GM12878 (cell line): ENCODE data around the gene HTD2. TPM values are rescaled to one million over a fixed set of nuclear protein-coding genes. Genes with fewer than 3 reads are reported as not detected.
A peak's percentile ranks its signal among the peaks of the same experiment; 100 is the strongest.

Source experiments
- ATAC-seq: fragments of 200-7000 bp; cut with Tn5 transposase; 3 replicates; pipeline ENCODE4 v1.9.1; 2020; ENCODE audit warnings: mild to moderate bottlenecking, moderate library complexity
- BruUV-seq: library from RNA; stranded (reverse); fragments of 400-500 nt; replicated peaks from 2 replicates; lab custom pipeline; 2021; lab: Mats Ljungman, UMichigan
- CTCF ChIA-PET: fragments of 300-600 bp; sonication (Branson Sonifier 250); formaldehyde crosslinking; extraction: SDS; loops from one replicate; lab custom pipeline; 2021; ENCODE audit warnings: inconsistent platforms; lab: Yijun Ruan, JAX
- POLR2A ChIA-PET: fragments of 350-600 bp; formaldehyde crosslinking; extraction: SDS; loops from one replicate; lab custom pipeline; 2021; ENCODE audit warnings: inconsistent platforms; lab: Charles Lee
- RAD21 ChIA-PET: fragments of 300-600 bp; sonication (Branson Sonifier 250); formaldehyde crosslinking; loops from one replicate; lab custom pipeline; 2023; ENCODE audit warnings: antibody characterized with exemption; ENCODE audit not compliant: unreplicated experiment; lab: Charles Lee
- SMC1A ChIA-PET: fragments of 300-600 bp; sonication (Branson Sonifier 250); formaldehyde crosslinking; loops from one replicate; lab custom pipeline; 2023; ENCODE audit not compliant: unreplicated experiment, uncharacterized antibody; lab: Charles Lee
- DNase-seq: peaks from one replicate; pipeline ENCODE4 v3.0.0-alpha.2; 2011; ENCODE audit warnings: low read depth, low spot score
- FAIRE-seq: peaks from 3 replicates; lab custom pipeline; 2011; peaks lifted over from hg19 to GRCh38; lab: Jason Lieb, UNC
- H2AFZ ChIP-seq: 2 replicates; pipeline ENCODE4 v1.6.0; 2011; ENCODE audit warnings: low read depth, low read length, control low read depth; ENCODE audit not compliant: control insufficient read depth
- H3K27ac ChIP-seq: 2 replicates; pipeline ENCODE4 v1.5.1; 2011; ENCODE audit warnings: control low read depth; ENCODE audit not compliant: control insufficient read depth, insufficient read depth
- H3K27me3 ChIP-seq, 2 experiments: replicated peaks in 1 of 2; 2 replicates each; pipeline versions ENCODE4 v1.6.0 to v1.6.1; 2011; ENCODE audit warnings: low read length in 1 of 2; ENCODE audit not compliant: control insufficient read depth in 2 of 2, insufficient read depth in 2 of 2
- H3K36me3 ChIP-seq, 2 experiments: 2 replicates each; pipeline ENCODE4 v1.5.1; 2011; ENCODE audit warnings: low read length in 1 of 2; ENCODE audit not compliant: control insufficient read depth in 2 of 2, insufficient read depth in 2 of 2
- H3K4me1 ChIP-seq: 2 replicates; pipeline ENCODE4 v1.6.1; 2011; ENCODE audit warnings: mild to moderate bottlenecking, low read length, moderate library complexity, mixed read lengths; ENCODE audit not compliant: control insufficient read depth, insufficient read depth
- H3K4me2 ChIP-seq: 2 replicates; pipeline ENCODE4 v1.6.0; 2011; ENCODE audit warnings: control low read depth; ENCODE audit not compliant: control insufficient read depth, insufficient read depth
- H3K4me3 ChIP-seq: fragments of 200-600 bp; sonication (generic); 2 replicates; pipeline ENCODE4 v1.5.1; 2016
- H3K79me2 ChIP-seq: 2 replicates; pipeline ENCODE4 v1.6.0; 2011; ENCODE audit warnings: low read length; ENCODE audit not compliant: control insufficient read depth, insufficient read depth
- H3K9ac ChIP-seq: 2 replicates; pipeline ENCODE4 v1.8.0; 2011; ENCODE audit warnings: low read length, control low read depth, mixed read lengths; ENCODE audit not compliant: control insufficient read depth, insufficient read depth
- H3K9me3 ChIP-seq: replicated peaks from 3 replicates; pipeline ENCODE4 v1.5.1; 2011; ENCODE audit warnings: mild to moderate bottlenecking, low read length; ENCODE audit not compliant: control insufficient read depth, insufficient read depth
- H4K20me1 ChIP-seq: 2 replicates; pipeline ENCODE4 v1.6.0; 2011; ENCODE audit not compliant: control insufficient read depth, insufficient read depth
- BCL3 ChIP-seq: IDR thresholded peaks from 2 replicates; pipeline ENCODE4 v1.6.1; 2011; ENCODE audit warnings: borderline replicate concordance, low read depth, mild to moderate bottlenecking, moderate library complexity, low read length; ENCODE audit not compliant: insufficient read depth, poor library complexity, severe bottlenecking
- EED ChIP-seq: sonication (generic); IDR thresholded peaks from 2 replicates; pipeline ENCODE4 v1.6.1; 2016; ENCODE audit warnings: antibody characterized with exemption, low read depth
- ELK1 ChIP-seq: IDR thresholded peaks from 2 replicates; pipeline ENCODE4 v1.6.1; 2012; ENCODE audit warnings: low read depth, low read length, improper control_type of control experiment
- MTA3 ChIP-seq: IDR thresholded peaks from 2 replicates; pipeline ENCODE4 v1.6.1; 2012; ENCODE audit warnings: low read length, inconsistent platforms, borderline replicate concordance
- RUNX3 ChIP-seq: IDR thresholded peaks from 2 replicates; pipeline ENCODE4 v1.6.1; 2012; ENCODE audit warnings: low read length, inconsistent platforms
- whole genome bisulfite sequencing: methylation state at CpG from one replicate; pipeline ENCODE4 v1.1.6; 2016; ENCODE audit warnings: low lambda C conversion rate; ENCODE audit not compliant: insufficient replicate concordance, insufficient coverage; ENCODE audit errors: missing lambda C conversion rate; 5-methylcytosine and 5-hydroxymethylcytosine counted together
- in situ Hi-C: fragments of 300-500 bp; cut with MboI; formaldehyde crosslinking; loops from 9 replicates; pipeline ENCODE4 v1.14.3; 2018; ENCODE audit warnings: mixed read lengths
- intact Hi-C: fragments of 100-400 bp; cut with micrococcal nuclease; formaldehyde crosslinking; loops from one replicate; pipeline ENCODE4 v1.14.2; 2022; ENCODE audit not compliant: unreplicated experiment
- polyA plus RNA-seq, 11 experiments: library from polyadenylated mRNA; depleted of rRNA in 4 of 11; unstranded in 6 of 11; stranded (reverse) in 5 of 11; fragments of >200 nt; fragmentation: Nextera tagmentation in 4 of 11; fragmentation: Illumina TruSeq in 1 of 11; extraction: Ambion mirVana in 4 of 11; extraction: Trizol in 1 of 11; gene quantifications; 1 replicate in 1 of 11; 2 replicates in 10 of 11; pipeline versions ENCODE4 v1.2.1 to v1.2.3, GENCODE V29; 2011 to 2016; ENCODE audit warnings: inconsistent platforms in 2 of 11, missing spikeins in 2 of 11, low read depth in 1 of 11
- total RNA-seq, 4 experiments: library from RNA; depleted of rRNA in 3 of 4; stranded (reverse); fragments of >200 nt in 3 of 4; fragmentation: Illumina TruSeq in 1 of 4; extraction: Trizol in 1 of 4; gene quantifications; 2 replicates each; pipeline versions ENCODE4 v1.2.1 to v1.2.3, GENCODE V29; 2013 to 2021

Gene HTD2
- total and polyA plus RNA-seq, 10 of the 15 experiments (the other 5 are each of a cell fraction or from before 2014, with no cell fraction given), result 5.9 to 24.7 (median 9.5) TPM

GRCh38 chr3:58350627-58351013 lies 44.3 kb downstream of the HTD2 start:
- peak; percentile 16 for ATAC-seq
- peak overlapping the region; percentile 85 for H3K27ac ChIP-seq
- in situ Hi-C loops, result no loop called here

GRCh38 chr3:58351920-58352319 lies 45.6 kb downstream of the HTD2 start:
- H3K4me2 ChIP-seq, result peak overlapping the region; percentile 55
- peak overlapping the region; percentile 15; the same call in 1 of the 2 replicates for H2AFZ ChIP-seq
- no TSS peak for BruUV-seq
- intact Hi-C loops, result no loop called here
- WGBS, result 23% methylated on average over 3 of the region's 3 CpGs
- peaks cover 72% of the 10 kb centered on the region for H3K4me1 ChIP-seq
- POLR2A ChIA-PET, result interaction anchor here (12.7 kb wide), 1 partner anchor 15 kb away, joined by 221 read pairs; the partner anchor contains the start of gene PXK
- no peak for FAIRE-seq
- ATAC-seq, result peak; percentile 5; the same call in 1 of the 3 replicates
- 0 out of 2 replicates have a peak overlapping the region, but pooled peaks have one; percentile 5 for H3K4me3 ChIP-seq
- no peak overlapping the region for H3K9ac ChIP-seq
- RAD21 ChIA-PET, result interaction anchor here (1.2 to 8.7 kb wide), 7 partner anchors 8 to 278 kb away, joined by 3 to 149 read pairs (median 7); partner anchors contain the start of genes HTD2, PXK and RPP14
- no peaks in the 10 kb centered on the region for H3K27me3 ChIP-seq
- no peak for DNase-seq
- peaks cover 7% of the 10 kb centered on the region for H3K79me2 ChIP-seq
- CTCF ChIA-PET, result interaction anchor here (1.0 to 12.5 kb wide), 9 partner anchors 14 to 177 kb away, joined by 3 to 204 read pairs (median 5); partner anchors contain the start of genes HTD2, PXK and RPP14
- peak overlapping the region; percentile 22 for H3K27ac ChIP-seq
- SMC1A ChIA-PET, result interaction anchor here (0.7 to 15.0 kb wide), 10 partner anchors 16 to 143 kb away, joined by 3 to 324 read pairs (median 4); partner anchors contain the start of genes HTD2, PXK and RPP14
- H3K9me3 ChIP-seq, result no peaks in the 10 kb centered on the region
- H4K20me1 ChIP-seq, result no peaks in the 10 kb centered on the region
- no peaks in the 10 kb centered on the region for H3K36me3 ChIP-seq
- TF ChIP-seq MTA3, result no peak
- TF ChIP-seq BCL3, result peak; percentile 24
- TF ChIP-seq EED, result 0 out of 2 replicates have a peak, but pooled peaks have one; percentile 21
- no peak for TF ChIP-seq ELK1
- in situ Hi-C loops, result no loop called here

More at GRCh38 chr3:58350627-58351013, 44.3 kb downstream of the HTD2 start:
- RAD21 ChIA-PET, result interaction anchor here (0.6 to 8.7 kb wide), 14 partner anchors 9 to 1035 kb away, joined by 3 to 149 read pairs (median 4); partner anchors contain the start of genes HTD2, KCTD6, PXK and RPP14
- H3K4me1 ChIP-seq, result peaks cover 59% of the 10 kb centered on the region
- POLR2A ChIA-PET, result interaction anchor here (0.8 to 12.7 kb wide), 4 partner anchors 14 to 154 kb away, joined by 3 to 221 read pairs (median 3); partner anchors contain the start of gene PXK
- H3K9ac ChIP-seq, result no peak overlapping the region
- WGBS, result 0% methylated on average over 2 of the region's 2 CpGs
- no TSS peak for BruUV-seq
- H3K79me2 ChIP-seq, result peaks cover 7% of the 10 kb centered on the region
- H3K36me3 ChIP-seq, result no peaks in the 10 kb centered on the region
- H4K20me1 ChIP-seq, result no peaks in the 10 kb centered on the region
- SMC1A ChIA-PET, result interaction anchor here (0.5 to 15.0 kb wide), 19 partner anchors 13 to 177 kb away, joined by 3 to 324 read pairs (median 5); partner anchors contain the start of genes HTD2, PXK and RPP14
- H3K4me2 ChIP-seq, result peak overlapping the region; percentile 69
- no peak overlapping the region for H2AFZ ChIP-seq
- DNase-seq, result no peak
- no peak for FAIRE-seq
- CTCF ChIA-PET, result interaction anchor here (0.6 to 12.5 kb wide), 11 partner anchors 14 to 147 kb away, joined by 3 to 204 read pairs (median 3); partner anchors contain the start of genes HTD2, KCTD6, PXK and RPP14
- H3K4me3 ChIP-seq, result peak overlapping the region; percentile 9; the same call in 1 of the 2 replicates
- no peaks in the 10 kb centered on the region for H3K9me3 ChIP-seq
- TF ChIP-seq RUNX3 (peak; percentile 38; the same call in 1 of the 2 replicates), MTA3 (no peak)
- H3K27me3 ChIP-seq, result no peaks in the 10 kb centered on the region
- intact Hi-C loops, result no loop called here
